Effector CD4-positive, alpha-beta T cell (primary cell): ENCODE data around the gene NCOA1.
"Not testable (repeated sequence)": the region's sequence is repeated elsewhere in the genome, so short reads cannot be mapped to it uniquely, and the experiment has no call there.

Experiments used
- DNase-seq: peaks from one replicate; pipeline ENCODE4 v3.0.0-alpha.2; 2020

NCOA1 gene

GRCh38 chr2:24477229-24477628 is 13.8 kb upstream of the NCOA1 start:
- DNase-seq, result no peak

- DNase-seq, result no peak
Measured at GRCh38 chr2:24478243-24478642, 12.8 kb upstream of the NCOA1 start.

- no peak for DNase-seq
Measured at GRCh38 chr2:24480245-24480644, 10.8 kb upstream of the NCOA1 start.

- DNase-seq, result no peak
Measured at GRCh38 chr2:24482251-24482971, 8.6 kb upstream of the NCOA1 start.

GRCh38 chr2:24482972-24483300 is 8.1 kb upstream of the NCOA1 start:
- no peak for DNase-seq

GRCh38 chr2:24484677-24485076 is 6.4 kb upstream of the NCOA1 start:
- DNase-seq, result not testable (repeated sequence)

- no peak for DNase-seq
Measured at GRCh38 chr2:24485197-24485596, 5.9 kb upstream of the NCOA1 start.

GRCh38 chr2:24486636-24487205 is 4.3 kb upstream of the NCOA1 start:
- DNase-seq, result no peak

- DNase-seq, result no peak
Measured at GRCh38 chr2:24489465-24490180, 1.4 kb upstream of the NCOA1 start.

GRCh38 chr2:24490181-24490689 is 819 bp upstream of the NCOA1 start:
- DNase-seq, result no peak

- DNase-seq, result peak; percentile 62
Measured at GRCh38 chr2:24491542-24492420, 727 bp downstream of the NCOA1 start.

GRCh38 chr2:24492421-24493279 is 1.6 kb downstream of the NCOA1 start:
- DNase-seq, result no peak

GRCh38 chr2:24493713-24494112 is 2.7 kb downstream of the NCOA1 start:
- no peak for DNase-seq

- no peak for DNase-seq
Measured at GRCh38 chr2:24494410-24494809, 3.4 kb downstream of the NCOA1 start.

- no peak for DNase-seq
Measured at GRCh38 chr2:24495451-24495850, 4.4 kb downstream of the NCOA1 start.

GRCh38 chr2:24496959-24497358 is 5.9 kb downstream of the NCOA1 start:
- DNase-seq, result no peak

- DNase-seq, result no peak
Measured at GRCh38 chr2:24497685-24498084, 6.6 kb downstream of the NCOA1 start.

GRCh38 chr2:24498121-24498520 is 7.1 kb downstream of the NCOA1 start:
- DNase-seq, result no peak

- DNase-seq, result no peak
Measured at GRCh38 chr2:24501813-24502212, 10.8 kb downstream of the NCOA1 start.

GRCh38 chr2:24505534-24506275 is 14.7 kb downstream of the NCOA1 start:
- no peak for DNase-seq

GRCh38 chr2:24507549-24507948 is 16.5 kb downstream of the NCOA1 start:
- DNase-seq, result no peak
